ENCODE results near the gene CDCA4.

CDCA4 gene

DNA sequence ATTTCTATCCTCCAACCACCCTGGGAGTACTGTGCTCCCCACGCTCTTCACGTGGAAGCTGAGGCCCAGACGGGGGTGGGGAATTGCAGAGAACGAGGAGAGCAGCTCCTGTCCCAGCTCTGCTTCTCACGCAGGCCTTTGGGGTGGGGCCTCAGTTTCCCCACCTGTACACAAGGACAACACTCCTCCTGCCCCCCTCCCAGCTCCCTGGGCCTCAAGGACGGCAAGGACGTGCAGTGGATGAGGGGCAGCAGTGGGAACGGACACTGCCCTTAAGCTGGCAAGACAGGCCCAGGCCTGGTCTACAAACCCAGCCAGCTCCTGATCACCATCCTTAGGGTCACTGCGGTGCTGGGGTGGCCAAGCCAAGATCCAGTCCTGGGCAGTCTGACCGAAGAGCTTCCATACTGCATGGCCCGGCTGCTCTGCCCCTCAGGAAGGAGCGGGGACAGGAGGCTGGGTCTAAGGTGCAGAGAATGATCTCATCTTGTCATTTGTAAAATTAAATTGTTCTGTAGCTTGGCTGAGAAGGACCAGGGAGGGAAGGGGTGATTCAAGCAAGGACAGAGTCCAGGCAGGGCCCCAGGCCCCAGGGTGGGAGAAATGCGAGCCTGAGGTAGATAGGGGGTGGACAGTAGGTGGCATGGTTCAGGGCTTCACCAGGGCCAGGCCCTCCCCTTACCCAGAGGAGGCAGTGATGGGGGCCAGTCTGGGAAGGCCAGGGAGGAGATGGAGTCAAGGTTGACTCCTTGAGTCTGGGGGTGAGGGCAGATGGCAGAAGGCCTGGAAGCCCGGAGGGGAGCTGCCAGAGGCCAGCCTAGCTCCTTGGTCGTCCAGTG is 36.6 kb downstream of the CDCA4 start:
- no peak for DNase-seq

DNA sequence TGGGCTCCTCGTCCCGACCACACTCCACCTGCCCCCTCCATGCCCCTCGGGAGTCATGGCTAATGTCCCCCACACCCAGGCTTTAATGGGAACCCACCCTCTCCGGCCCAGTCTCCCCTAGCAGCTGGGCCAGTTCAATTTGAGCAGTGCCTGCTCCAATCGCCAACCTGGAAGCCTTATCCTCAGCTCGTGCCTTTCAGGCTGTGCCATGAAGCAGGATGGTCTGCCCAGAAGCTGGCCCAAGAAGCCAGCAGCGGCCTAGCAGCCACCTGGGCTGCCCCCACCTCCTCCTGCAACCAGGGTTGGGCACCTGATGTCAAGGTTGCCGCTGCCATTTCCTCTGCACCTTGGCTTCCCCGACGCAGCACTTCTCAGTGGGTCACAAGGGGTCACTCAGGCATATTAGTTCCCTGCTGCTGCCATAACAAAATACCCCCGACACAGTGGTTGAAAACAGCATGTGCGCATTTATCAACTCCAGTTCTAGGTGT is 37.6 kb downstream of the CDCA4 start:
- DNase-seq: no peak

GRCh38 chr14:104982548-104983230 is 38.2 kb downstream of the CDCA4 start:
- no peak for DNase-seq

DNA sequence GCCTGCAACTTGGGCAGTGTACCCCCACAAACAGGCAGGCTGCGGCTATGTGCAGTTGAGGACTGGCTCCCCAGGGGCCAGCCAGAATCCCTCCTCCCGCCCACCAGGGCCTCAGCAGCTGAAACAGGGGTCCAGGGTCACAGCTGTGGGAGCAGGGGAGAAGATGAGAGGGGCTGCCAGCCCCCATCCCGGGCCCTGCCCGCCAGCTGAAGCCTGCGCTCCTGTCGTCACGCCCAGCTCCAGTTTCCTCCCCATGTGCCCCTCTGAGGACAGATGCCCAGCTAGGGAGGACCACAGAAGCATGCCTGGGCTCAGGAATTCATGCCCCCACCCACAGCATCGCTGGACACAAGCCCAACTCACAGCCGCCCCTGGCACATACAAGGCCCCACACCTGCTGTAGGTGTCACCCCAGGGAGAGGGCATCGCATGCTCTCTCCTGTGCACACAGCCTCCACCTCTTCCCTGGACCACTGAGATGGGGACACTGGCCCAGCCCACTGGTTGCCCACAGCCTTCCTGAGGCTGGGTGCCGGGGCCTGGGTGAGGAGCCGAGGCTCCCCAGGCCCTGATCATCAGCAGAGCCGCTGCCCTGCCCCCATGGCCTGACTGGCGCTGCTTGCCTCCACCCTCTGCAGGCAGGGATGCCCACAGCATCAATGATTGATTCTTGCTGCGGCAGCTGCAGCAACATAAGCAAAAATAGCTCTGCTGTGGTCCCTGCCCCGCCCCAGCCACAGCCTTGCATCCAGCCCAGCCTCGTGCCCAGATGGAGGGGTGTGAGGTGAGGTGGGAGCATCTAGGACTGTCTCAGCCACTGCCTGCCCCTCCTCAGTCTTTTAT is 39.0 kb downstream of the CDCA4 start:
- no peak for DNase-seq

DNA sequence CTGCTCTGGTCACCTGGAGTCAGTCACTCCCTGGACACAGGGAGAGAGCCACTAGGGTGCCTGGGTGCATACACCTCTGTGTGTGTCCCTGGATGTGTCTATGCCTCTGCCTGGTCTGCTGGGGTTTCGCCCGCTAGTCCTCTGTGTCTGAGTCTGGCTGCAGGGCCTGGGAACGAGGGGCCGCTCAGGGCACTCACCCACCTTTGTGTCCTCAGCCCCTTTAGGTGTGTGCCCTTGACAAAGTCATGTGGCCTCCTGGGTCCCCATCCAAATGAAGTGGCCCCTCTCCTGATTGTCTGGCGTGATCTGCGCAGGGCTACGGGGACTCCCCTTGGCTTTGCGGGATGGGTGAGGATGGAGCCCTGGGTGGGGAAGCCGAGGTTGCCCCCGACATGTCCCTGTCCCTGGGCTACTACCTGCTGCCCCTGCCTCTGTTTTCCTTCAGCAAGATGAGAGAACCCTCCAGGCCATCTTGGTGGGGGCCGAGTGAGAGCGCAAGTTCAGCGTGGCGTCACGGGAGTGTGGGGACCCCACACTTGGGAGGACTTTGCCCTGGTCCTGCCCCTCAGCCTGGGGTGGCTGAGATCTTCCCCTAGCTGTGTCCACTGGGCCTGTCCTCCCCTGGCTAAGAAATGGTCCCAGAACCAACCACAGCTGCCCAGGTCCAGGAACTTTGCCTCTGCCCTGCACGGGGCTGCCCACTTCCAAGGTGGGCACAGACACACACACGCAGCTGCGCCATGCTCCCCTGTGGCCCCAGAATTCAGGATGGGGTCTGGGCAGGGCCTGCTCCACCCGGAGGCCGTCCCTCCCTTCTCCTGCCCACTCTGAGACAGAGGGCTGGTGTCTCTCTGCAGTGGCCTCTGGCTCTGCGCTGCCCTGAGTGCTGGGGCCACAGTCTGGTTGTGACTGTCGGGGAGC is 40.0 kb downstream of the CDCA4 start:
- DNase-seq: no peak

DNA sequence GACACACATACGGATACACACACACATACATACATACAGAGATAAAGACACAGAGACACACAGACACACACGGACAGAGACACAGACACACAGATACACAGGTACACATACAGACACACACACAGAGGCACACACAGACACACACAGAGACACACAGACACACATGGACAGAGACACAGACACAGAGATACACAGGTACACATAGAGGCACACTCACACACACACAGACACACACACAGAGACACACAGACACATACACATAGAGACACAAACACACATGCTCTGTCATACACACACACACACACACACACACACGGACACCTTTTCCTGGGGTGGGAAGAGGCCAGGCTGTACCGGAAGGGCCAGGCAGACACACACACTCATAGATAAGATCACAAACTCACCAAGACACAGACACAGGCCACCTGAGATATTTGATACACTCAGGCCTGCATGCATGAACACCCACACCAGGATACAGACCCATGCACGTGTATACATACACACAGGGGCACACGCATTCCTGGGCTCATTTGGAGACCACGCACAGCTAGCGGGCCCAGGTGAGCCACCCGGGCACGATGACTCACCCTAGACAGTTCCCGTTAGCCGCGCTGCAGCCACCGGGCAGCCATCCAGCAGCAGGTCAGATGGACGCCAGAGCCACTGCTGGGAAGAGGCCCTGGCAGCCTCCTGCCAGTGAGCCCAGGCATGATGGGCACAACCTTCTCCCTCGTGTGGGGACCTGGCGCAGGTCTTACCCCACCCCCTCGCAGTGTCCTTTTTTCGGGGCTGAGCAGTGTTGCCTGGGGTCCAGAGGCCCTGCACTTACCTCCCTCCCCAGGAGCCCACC is 40.9 kb downstream of the CDCA4 start:
- DNase-seq: no peak

DNA sequence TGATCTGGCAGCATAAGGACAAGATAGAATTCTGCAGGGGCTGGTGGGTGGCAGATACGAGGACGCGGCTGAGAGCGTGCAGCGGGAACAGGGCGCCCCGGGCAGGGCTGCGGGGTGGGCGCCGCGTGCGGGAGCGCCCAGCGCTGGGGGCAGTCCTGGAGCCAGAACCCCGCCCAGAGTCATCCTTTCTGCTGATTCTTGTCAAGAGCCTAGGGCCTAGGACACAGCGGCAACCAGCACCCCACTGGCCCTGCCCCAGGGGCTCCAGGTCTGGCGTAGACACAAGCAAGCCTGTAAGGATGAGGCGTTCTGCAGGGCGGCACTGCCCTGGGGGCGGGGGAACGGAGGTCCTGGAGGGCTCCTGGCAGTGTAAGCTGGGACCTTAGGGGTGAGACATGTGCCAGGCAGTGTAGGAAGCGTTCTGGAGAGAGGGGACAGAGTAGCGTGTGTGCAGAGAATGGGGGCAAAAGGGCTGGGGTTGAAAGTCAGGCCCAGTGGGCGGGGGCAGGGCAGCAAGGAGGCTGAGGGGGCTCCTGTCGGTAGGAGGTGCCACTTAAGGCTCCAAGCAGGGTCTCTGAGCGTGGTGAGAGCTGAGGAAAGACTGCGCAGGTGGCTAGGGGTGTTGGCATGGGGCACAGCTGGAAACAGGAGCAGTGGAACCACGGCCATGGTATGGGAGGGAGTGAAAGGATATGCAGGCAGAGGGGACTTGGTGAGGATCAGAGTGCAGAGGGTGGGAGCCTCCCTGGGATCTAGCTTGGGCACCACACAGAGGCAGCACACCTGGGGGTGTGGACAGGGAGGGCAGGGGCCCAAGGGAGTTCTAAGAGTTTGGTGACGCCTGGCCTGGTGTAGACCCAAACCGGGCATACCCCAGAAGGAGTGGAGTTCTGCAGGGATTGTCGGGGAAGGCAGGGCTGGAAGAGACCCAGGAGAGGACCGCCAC is 41.9 kb downstream of the CDCA4 start:
- DNase-seq: no peak

GRCh38 chr14:104977681-104978653 is 42.9 kb downstream of the CDCA4 start, which contains the start of gene AHNAK2:
AHNAK2 (minus strand) TSS chr14:104978374; CDS start chr14:104978237, 137 bp downstream.
- peak; percentile 68 for DNase-seq

DNA sequence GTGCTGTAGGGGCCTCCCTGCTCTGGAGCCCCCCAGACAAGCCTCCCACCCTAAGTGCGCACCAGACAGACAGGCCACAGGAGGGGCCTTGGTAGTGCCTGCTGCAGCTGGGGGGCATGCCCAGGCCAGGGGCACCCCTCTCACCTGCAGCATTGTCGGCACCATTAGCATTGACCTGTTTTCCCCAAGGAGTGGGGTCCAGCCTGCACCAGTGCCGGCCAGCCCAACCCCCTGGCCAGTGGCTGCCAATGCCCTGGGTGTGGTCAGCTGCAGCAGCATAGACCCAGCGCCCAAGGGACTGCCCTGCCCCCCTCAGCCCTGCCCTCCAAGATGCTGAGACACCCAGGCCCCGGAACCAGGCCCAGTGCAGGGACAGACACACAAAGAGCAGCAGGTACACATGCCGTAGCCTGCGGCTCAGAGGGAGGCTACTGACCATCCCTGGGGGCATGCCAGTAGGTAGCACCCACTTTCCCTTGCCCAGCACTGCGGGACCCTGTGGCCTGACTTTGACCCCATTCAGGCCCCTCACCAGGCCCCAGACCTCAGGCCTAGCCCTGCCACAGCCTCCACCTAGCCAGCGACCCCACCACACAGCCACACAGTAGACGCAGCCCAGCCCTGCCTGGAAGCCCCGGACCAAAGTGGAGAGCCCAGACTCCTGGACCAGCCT is 43.7 kb downstream of the CDCA4 start:
- no peak for DNase-seq

DNA sequence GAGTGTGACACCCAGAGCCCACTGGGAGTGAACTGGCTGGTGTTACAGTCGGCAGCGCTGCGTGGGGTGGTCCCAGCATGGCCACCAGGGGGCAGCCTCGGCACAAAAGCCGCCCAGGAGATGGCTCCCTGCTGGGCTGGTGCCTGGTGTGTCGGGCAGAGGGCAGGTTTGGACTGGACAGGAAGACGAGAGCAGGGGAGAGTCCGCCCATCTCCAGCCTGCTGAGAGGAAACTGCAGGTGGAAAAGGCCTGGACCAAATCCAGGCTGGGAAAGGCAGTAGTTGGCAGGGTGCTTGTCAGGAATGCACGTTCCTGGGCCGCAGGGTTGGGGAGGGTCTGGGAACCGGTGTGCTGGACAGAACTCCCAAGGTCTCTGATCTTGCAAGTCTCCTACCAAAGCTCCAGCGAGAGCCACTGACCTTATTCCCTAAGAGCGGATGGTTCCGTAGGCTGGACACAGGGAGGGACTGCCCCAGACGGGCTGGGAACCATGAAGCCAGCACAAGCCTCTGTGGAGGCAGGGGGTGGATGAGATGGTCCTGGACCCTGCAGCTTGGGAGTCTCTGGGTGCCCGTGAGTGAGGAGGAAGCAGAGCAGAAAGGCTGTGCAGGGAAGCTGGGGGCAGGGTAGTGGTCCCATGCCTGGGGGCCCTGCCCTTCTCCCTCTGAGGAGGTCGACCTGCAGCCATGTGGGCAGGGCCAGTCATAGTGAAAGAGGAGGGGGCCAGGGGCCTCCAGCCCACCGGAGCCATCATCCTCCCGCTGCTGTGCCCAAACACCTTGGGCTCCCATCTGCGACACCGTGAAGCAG is 44.5 kb downstream of the CDCA4 start:
- DNase-seq: peak; percentile 75

DNA sequence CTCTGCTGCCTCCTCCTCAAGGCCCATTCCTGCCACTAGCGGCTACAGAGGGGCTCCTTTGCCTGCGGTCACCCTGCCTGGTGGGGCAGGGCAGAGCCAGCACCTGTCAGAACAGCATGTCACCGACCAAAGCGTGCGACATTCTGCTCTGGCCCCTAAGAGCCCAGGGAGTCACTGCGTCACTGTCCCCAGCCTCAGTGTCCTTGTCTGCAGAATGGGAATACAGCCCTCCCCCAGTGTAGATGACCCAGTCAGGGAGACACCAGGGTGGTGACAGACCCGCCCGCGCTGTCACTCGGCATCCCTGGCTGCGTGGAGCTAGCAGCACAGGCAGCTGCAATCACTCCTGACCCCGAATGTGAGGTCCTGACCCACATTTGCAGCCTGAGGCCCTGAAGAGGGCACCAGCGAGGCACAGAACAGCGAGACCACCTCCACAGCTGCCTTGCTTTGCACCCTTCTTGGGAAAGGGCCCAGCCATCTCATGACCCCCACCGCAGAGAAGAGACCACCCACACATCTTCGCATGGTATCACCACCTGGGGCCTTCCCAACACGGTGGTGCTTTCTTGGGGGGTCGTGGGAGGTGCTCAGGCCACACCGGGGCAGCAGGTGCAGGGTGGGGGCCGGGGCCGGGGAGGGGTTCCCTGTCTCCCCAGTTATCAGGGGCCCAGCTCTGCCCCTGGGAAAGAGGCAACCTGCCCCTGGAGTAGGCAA is 45.2 kb downstream of the CDCA4 start:
- no peak for DNase-seq

GRCh38 chr14:104974665-104975390 is 46.1 kb downstream of the CDCA4 start:
- no peak for DNase-seq

GRCh38 chr14:104974146-104974541 is 46.7 kb downstream of the CDCA4 start:
- no peak for DNase-seq

DNA sequence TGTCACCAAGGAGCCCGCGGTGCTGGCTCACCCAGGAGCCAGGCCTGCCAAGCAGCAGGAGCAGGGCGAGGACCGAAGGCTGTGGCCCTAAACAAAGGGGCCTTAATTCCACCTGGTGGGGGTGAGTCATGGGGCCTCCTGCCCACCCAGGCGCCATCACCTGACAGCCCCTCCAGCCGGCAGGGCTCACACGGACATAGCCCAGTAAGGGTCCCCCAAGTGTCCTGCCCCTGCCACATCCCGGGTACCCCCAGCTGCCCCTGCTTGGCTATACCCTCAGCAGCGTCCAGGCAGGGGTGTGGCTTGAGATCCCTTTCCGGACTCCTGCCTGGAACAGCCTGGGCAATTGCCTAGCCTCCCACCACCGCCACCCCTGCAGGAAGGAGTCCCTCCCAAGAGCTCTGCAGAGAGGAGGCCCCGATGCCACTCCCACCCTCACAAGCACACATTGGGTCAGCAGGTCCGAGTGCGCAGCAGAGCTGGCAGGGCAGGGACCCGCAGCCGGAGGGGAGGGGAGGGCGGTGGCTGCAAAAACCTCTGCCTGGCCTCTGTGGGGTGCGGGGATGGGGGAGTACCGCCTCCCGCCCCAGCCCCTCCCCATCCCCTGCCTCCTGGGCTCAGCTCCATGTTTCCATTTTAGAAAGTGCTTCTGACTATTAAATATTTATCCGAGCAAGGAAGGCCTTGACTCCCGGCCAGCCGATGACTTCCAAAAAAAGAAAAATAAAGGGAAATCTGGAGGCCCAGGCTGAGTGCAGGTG is 47.3 kb downstream of the CDCA4 start:
- no peak for DNase-seq

GRCh38 chr14:104973135-104973384 is 47.8 kb downstream of the CDCA4 start:
- DNase-seq: no peak

All from NCI-H526 treated with DMSO at 0.1 percent for 48 hours (cell line).